DOHH2 (cell line): ENCODE results near the gene PLPP7.
"Not testable (repeated sequence)": the region's sequence is repeated elsewhere in the genome, so short reads cannot be mapped to it uniquely, and the experiment has no call there.

Experiments used
- H3F3A ChIP-seq: fragments of 200-600 bp; sonication (generic), shearing (Covaris generic); 2 replicates; pipeline ENCODE4 v1.6.0; 2016; ENCODE audit warnings: antibody characterized with exemption, mild to moderate bottlenecking; ENCODE audit not compliant: control insufficient read depth, insufficient read depth
- H3K27ac ChIP-seq: fragments of 200-600 bp; sonication (generic); 2 replicates; pipeline ENCODE4 v1.5.1; 2014; ENCODE audit warnings: low read depth, mild to moderate bottlenecking, low read length, moderate library complexity
- H3K27me3 ChIP-seq: fragments of 200-600 bp; sonication (generic); 2 replicates; pipeline ENCODE4 v1.6.1; 2014; ENCODE audit warnings: mild to moderate bottlenecking, low read length, mixed read lengths; ENCODE audit not compliant: control insufficient read depth
- H3K36me3 ChIP-seq: fragments of 200-600 bp; sonication (generic); 2 replicates; pipeline ENCODE4 v1.6.1; 2014; ENCODE audit warnings: mild to moderate bottlenecking, low read length, moderate library complexity, mixed read lengths; ENCODE audit not compliant: control insufficient read depth
- H3K4me1 ChIP-seq: fragments of 200-600 bp; sonication (generic); 2 replicates; pipeline ENCODE4 v1.6.1; 2014; ENCODE audit warnings: mild to moderate bottlenecking, low read length, mixed read lengths; ENCODE audit not compliant: control insufficient read depth
- H3K4me2 ChIP-seq: fragments of 200-600 bp; sonication (generic); 2 replicates; pipeline ENCODE4 v1.6.0; 2014; ENCODE audit warnings: mild to moderate bottlenecking, low read length, moderate library complexity
- H3K4me3 ChIP-seq: fragments of 200-600 bp; sonication (generic); 2 replicates; pipeline ENCODE4 v1.5.1; 2014; ENCODE audit warnings: mild to moderate bottlenecking, low read length, mixed read lengths
- H3K79me2 ChIP-seq: fragments of 200-600 bp; sonication (generic); 2 replicates; pipeline ENCODE4 v1.6.1; 2014; ENCODE audit warnings: mild to moderate bottlenecking, low read length, mixed read lengths; ENCODE audit not compliant: control insufficient read depth
- H3K9me2 ChIP-seq: fragments of 200-600 bp; sonication (generic); replicated peaks from 2 replicates; pipeline ENCODE4 v1.6.1; 2014; ENCODE audit warnings: mild to moderate bottlenecking, low read length, mixed read lengths; ENCODE audit not compliant: control insufficient read depth
- H3K9me3 ChIP-seq: fragments of 200-600 bp; sonication (generic); 2 replicates; pipeline ENCODE4 v1.6.1; 2014; ENCODE audit warnings: antibody characterized with exemption, low read length, mixed read lengths; ENCODE audit not compliant: control insufficient read depth, insufficient read depth
- H4K20me1 ChIP-seq: fragments of 200-600 bp; sonication (generic); 2 replicates; pipeline ENCODE4 v1.6.0; 2014; ENCODE audit warnings: low read depth, mild to moderate bottlenecking, antibody characterized with exemption, low read length, moderate library complexity; ENCODE audit not compliant: control insufficient read depth, insufficient read depth
- EZH2phosphoT487 ChIP-seq: fragments of 200-600 bp; sonication (generic); IDR thresholded peaks from 2 replicates; pipeline ENCODE4 v1.6.1; 2017; ENCODE audit warnings: borderline replicate concordance, mild to moderate bottlenecking, antibody characterized with exemption, low read length, moderate library complexity, mixed read lengths
- TF ChIP-seq, protein P1 (sequence below): fragments of 200-600 bp; sonication (generic); IDR thresholded peaks from one replicate; pipeline ENCODE4 v1.5.1; 2014; ENCODE audit warnings: antibody characterized with exemption, mild to moderate bottlenecking, low read depth, low read length; ENCODE audit not compliant: poor library complexity, severe bottlenecking

Gene PLPP7

DNA sequence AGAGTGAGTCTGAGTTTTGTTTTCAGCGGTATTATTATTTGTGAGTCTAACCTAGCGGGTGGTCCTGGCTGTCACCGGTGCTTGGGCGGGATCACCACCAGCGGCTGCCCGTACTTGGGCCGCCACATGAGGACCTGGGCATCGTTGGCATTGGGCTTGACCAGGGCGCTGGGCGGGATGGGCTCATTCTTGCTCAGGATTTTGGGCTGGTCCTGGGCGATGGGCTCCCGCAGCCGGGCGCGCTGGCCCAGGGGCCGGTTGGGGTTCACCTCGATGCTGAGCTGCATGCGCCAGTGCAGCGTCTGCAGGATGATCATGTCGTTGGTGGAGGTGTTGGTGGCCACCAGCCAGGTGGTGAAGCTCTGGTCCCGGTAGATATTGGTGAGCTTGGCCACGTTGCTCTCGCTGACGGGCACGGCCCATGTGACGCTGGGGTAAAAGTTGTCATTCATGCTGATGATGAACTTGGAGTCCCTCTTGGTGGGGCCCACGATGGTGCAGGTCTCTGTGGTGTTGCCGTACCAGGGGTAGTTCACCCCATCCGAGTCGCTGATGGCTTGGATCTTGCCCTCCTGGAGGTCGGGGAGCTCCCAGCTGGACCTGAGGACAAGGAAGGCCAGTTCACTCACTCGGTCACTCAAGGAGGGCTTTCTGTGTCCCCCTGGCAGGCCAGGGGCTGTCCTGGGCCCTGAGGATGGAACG, 28.6 kb upstream of the PLPP7 start:
- no peaks in the 10 kb centered on the region for H4K20me1 ChIP-seq
- H3K4me1 ChIP-seq = peaks cover 53% of the 10 kb centered on the region
- H3K27ac ChIP-seq = no peak overlapping the region
- no peaks in the 10 kb centered on the region for H3K27me3 ChIP-seq
- H3K36me3 ChIP-seq = peaks cover 59% of the 10 kb centered on the region
- H3K4me3 ChIP-seq = no peak overlapping the region
- H3K4me2 ChIP-seq = no peak overlapping the region
- H3K9me3 ChIP-seq = no peaks in the 10 kb centered on the region
- TF ChIP-seq EZH2phosphoT487 = no peak
- TF ChIP-seq, protein P1, sequence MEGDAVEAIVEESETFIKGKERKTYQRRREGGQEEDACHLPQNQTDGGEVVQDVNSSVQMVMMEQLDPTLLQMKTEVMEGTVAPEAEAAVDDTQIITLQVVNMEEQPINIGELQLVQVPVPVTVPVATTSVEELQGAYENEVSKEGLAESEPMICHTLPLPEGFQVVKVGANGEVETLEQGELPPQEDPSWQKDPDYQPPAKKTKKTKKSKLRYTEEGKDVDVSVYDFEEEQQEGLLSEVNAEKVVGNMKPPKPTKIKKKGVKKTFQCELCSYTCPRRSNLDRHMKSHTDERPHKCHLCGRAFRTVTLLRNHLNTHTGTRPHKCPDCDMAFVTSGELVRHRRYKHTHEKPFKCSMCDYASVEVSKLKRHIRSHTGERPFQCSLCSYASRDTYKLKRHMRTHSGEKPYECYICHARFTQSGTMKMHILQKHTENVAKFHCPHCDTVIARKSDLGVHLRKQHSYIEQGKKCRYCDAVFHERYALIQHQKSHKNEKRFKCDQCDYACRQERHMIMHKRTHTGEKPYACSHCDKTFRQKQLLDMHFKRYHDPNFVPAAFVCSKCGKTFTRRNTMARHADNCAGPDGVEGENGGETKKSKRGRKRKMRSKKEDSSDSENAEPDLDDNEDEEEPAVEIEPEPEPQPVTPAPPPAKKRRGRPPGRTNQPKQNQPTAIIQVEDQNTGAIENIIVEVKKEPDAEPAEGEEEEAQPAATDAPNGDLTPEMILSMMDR = no peak
- H3K9me2 ChIP-seq = no peaks in the 10 kb centered on the region
- H3F3A ChIP-seq = peaks cover 25% of the 10 kb centered on the region
- peaks cover 48% of the 10 kb centered on the region for H3K79me2 ChIP-seq

DNA sequence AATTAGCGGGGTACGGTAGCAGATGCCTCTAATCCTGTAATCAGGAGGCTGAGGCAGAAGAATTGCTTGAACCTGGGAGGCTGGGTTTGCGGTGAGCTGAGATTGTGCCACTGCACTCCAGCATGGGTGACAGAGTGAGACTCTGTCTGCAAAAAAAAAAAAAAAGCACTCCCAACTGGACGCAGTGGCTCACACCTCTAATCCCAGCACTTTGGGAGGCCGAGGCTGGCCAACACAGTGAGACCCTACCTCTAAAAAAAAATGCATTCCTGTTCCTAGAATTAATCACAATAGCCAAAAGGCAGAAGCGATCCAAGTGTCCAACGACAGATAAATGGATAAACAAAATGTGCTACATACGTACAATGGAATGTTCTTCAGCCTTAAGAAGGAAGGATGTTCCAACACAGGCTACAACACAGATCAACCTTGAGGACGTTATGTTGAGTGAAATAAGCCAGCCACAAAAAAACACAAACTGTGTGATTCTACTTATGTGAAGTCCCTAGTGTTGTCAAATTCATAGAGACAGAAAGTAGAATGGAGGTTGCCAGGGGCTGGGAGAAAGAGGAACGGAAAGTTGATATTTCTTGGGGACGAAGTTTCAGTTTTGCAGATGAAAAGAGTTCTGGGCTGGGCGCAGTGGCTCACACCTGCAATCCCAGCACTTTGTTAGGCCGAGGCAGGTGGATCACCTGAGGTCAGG, 27.0 kb upstream of the PLPP7 start:
- peaks cover 72% of the 10 kb centered on the region for H3K36me3 ChIP-seq
- H3K79me2 ChIP-seq = peaks cover 63% of the 10 kb centered on the region
- peak overlapping the region; percentile 32 for H3K4me2 ChIP-seq
- H3K27me3 ChIP-seq = no peaks in the 10 kb centered on the region
- no peaks in the 10 kb centered on the region for H4K20me1 ChIP-seq
- peaks cover 53% of the 10 kb centered on the region for H3K4me1 ChIP-seq
- H3K4me3 ChIP-seq = no peak overlapping the region
- H3K9me3 ChIP-seq = no peaks in the 10 kb centered on the region
- peaks cover 22% of the 10 kb centered on the region for H3F3A ChIP-seq
- no peaks in the 10 kb centered on the region for H3K9me2 ChIP-seq
- H3K27ac ChIP-seq = peak overlapping the region; percentile 48
- TF ChIP-seq, protein P1 = no peak
- no peak for TF ChIP-seq EZH2phosphoT487

DNA sequence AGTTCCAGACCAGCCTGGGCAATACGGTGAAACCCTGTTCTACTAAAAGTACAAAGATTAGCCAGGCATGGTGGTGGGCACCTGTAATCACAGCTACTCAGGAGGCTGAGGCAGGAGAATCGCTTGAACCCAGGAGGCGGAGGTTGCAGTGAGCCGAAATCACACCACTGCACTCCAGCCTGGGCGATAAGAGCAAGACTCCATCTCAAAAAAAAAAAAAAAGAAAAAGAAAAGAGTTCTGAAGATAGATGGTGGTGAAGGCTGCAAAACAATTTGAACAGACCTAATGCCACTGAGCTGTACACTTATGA, 26.5 kb upstream of the PLPP7 start:
- peak overlapping the region; percentile 48 for H3K27ac ChIP-seq
- peaks cover 68% of the 10 kb centered on the region for H3K79me2 ChIP-seq
- H3K4me3 ChIP-seq, H4K20me1 ChIP-seq, H3K9me2 ChIP-seq, H3K27me3 ChIP-seq, H3K9me3 ChIP-seq: not testable (repeated sequence)
- peaks cover 53% of the 10 kb centered on the region for H3K4me1 ChIP-seq
- peaks cover 17% of the 10 kb centered on the region for H3F3A ChIP-seq
- peak overlapping the region; percentile 32 for H3K4me2 ChIP-seq
- H3K36me3 ChIP-seq = peaks cover 69% of the 10 kb centered on the region

DNA sequence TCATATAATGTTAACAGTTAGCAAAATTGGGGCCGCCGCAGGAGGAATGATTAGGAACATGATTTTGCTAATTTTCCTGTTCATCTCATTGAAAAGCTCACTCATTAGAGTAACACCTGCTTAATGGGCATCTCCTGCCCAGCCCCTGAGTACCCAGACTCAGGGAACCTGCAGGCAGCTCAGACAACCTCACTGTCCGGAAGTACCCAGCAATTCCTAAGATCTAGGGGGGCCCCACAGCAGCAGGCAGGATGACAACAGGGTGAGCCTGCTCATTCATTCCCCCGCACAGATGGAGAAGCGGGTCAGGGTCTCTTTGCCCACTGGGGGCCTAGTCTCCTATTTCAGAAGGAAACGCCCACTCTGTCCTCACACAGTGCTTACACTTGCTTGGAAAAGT, 25.8 kb upstream of the PLPP7 start:
- Histone ChIP-seq H4K20me1 (no peaks in the 10 kb centered on the region), H3K79me2 (peaks cover 75% of the 10 kb centered on the region), H3F3A (peaks cover 16% of the 10 kb centered on the region), H3K36me3 (peaks cover 63% of the 10 kb centered on the region), H3K9me2 (no peaks in the 10 kb centered on the region), H3K27me3 (no peaks in the 10 kb centered on the region), H3K4me1 (peaks cover 60% of the 10 kb centered on the region), H3K27ac (no peak overlapping the region), H3K4me2 (peak overlapping the region; percentile 14; the same call in 1 of the 2 replicates), H3K4me3 (no peak overlapping the region), H3K9me3 (no peaks in the 10 kb centered on the region)
- no peak for TF ChIP-seq EZH2phosphoT487
- TF ChIP-seq, protein P1 = no peak
